Karpas-422 (cell line): ENCODE measurements around the gene RIN1. TPM values are rescaled to one million over a fixed set of nuclear protein-coding genes. Genes with fewer than 3 reads are reported as not detected.
"Not testable (repeated sequence)": the region's sequence is repeated elsewhere in the genome, so short reads cannot be mapped to it uniquely, and the experiment has no call there.

Experiments used
- DNase-seq: peaks from one replicate; pipeline ENCODE4 v3.0.0-alpha.2; 2015
- H2AFZ ChIP-seq: fragments of 200-600 bp; sonication (generic); 2 replicates; pipeline ENCODE4 v1.6.1; 2014; ENCODE audit warnings: antibody characterized with exemption, low read length, mixed read lengths
- H3K27ac ChIP-seq: fragments of 200-600 bp; sonication (generic); 2 replicates; pipeline ENCODE4 v1.5.1; 2014; ENCODE audit warnings: mild to moderate bottlenecking, low read length, moderate library complexity
- H3K27me3 ChIP-seq: fragments of 200-600 bp; sonication (generic); 2 replicates; pipeline ENCODE4 v1.6.1; 2014; ENCODE audit warnings: low read length, mixed read lengths
- H3K36me3 ChIP-seq: fragments of 200-600 bp; sonication (generic); 2 replicates; pipeline ENCODE4 v1.6.1; 2014; ENCODE audit warnings: low read length, mixed read lengths; ENCODE audit not compliant: insufficient read depth
- H3K4me1 ChIP-seq: fragments of 200-600 bp; sonication (generic); 2 replicates; pipeline ENCODE4 v1.6.1; 2014; ENCODE audit warnings: mild to moderate bottlenecking, low read length, mixed read lengths
- H3K4me2 ChIP-seq: fragments of 200-600 bp; sonication (generic); 2 replicates; pipeline ENCODE4 v1.6.1; 2014; ENCODE audit warnings: low read length, low read depth, mild to moderate bottlenecking; ENCODE audit not compliant: poor library complexity, severe bottlenecking
- H3K4me3 ChIP-seq: fragments of 200-600 bp; sonication (generic); 2 replicates; pipeline ENCODE4 v1.5.1; 2014; ENCODE audit warnings: mild to moderate bottlenecking, antibody characterized with exemption, low read length, mixed read lengths
- H3K79me2 ChIP-seq: fragments of 200-600 bp; sonication (generic); 2 replicates; pipeline ENCODE4 v1.6.1; 2014; ENCODE audit warnings: mild to moderate bottlenecking, low read length, mixed read lengths
- H3K9ac ChIP-seq: fragments of 200-600 bp; sonication (generic); 2 replicates; pipeline ENCODE4 v1.6.0; 2014; ENCODE audit warnings: low read length
- H3K9me2 ChIP-seq: fragments of 200-600 bp; sonication (generic), shearing (Covaris generic); replicated peaks from 2 replicates; pipeline ENCODE4 v1.6.0; 2014; ENCODE audit warnings: mild to moderate bottlenecking, low read length, moderate library complexity; ENCODE audit not compliant: insufficient read depth
- H3K9me3 ChIP-seq: fragments of 300-700, 200-600 bp; sonication (generic); 2 replicates; pipeline ENCODE4 v1.6.1; 2014; ENCODE audit warnings: low read length, mixed read lengths
- H4K20me1 ChIP-seq: fragments of 200-600 bp; sonication (generic); 2 replicates; pipeline ENCODE4 v1.6.1; 2014; ENCODE audit warnings: mild to moderate bottlenecking, antibody characterized with exemption, low read length, low read depth; ENCODE audit not compliant: insufficient read depth
- total RNA-seq: library from RNA; depleted of rRNA; stranded (reverse); fragments of >200 nt; shearing (Covaris generic); gene quantifications from 2 replicates; pipeline ENCODE4 v1.2.3, GENCODE V29; 2014; ENCODE audit warnings: low replicate concordance

RIN1 gene
- total RNA-seq, 1 experiment from 2014 or later: 0.78 TPM

- H3K27me3 ChIP-seq: no peaks in the 10 kb centered on the region
- H3K79me2 ChIP-seq: no peaks in the 10 kb centered on the region
- H3K36me3 ChIP-seq: no peaks in the 10 kb centered on the region
- H4K20me1 ChIP-seq: 0 out of 2 replicates have a peak, but pooled peaks cover 3% of the 10 kb centered on the region
- DNase-seq: no peak
- H3K9ac ChIP-seq: no peak overlapping the region
- H3K4me2 ChIP-seq: no peak overlapping the region
- no peak overlapping the region for H2AFZ ChIP-seq
- no peaks in the 10 kb centered on the region for H3K4me1 ChIP-seq
- no peak overlapping the region for H3K4me3 ChIP-seq
- no peak overlapping the region for H3K27ac ChIP-seq
- no peaks in the 10 kb centered on the region for H3K9me2 ChIP-seq
- no peaks in the 10 kb centered on the region for H3K9me3 ChIP-seq
Observed at GRCh38 chr11:66362481-66363147, 26.4 kb upstream of the RIN1 start.

- H3K4me3 ChIP-seq: no peak overlapping the region
- no peaks in the 10 kb centered on the region for H3K9me3 ChIP-seq
- H3K27ac ChIP-seq: no peak overlapping the region
- H3K27me3 ChIP-seq: no peaks in the 10 kb centered on the region
- 0 out of 2 replicates have a peak, but pooled peaks cover 3% of the 10 kb centered on the region for H4K20me1 ChIP-seq
- no peaks in the 10 kb centered on the region for H3K9me2 ChIP-seq
- H3K9ac ChIP-seq: no peak overlapping the region
- no peak for DNase-seq
- no peak overlapping the region for H3K4me2 ChIP-seq
- H3K36me3 ChIP-seq: no peaks in the 10 kb centered on the region
- no peak overlapping the region for H2AFZ ChIP-seq
- H3K4me1 ChIP-seq: no peaks in the 10 kb centered on the region
- no peaks in the 10 kb centered on the region for H3K79me2 ChIP-seq
Observed at GRCh38 chr11:66361502-66361941, 25.3 kb upstream of the RIN1 start.

- 0 out of 2 replicates have a peak, but pooled peaks cover 3% of the 10 kb centered on the region for H4K20me1 ChIP-seq
- no peak overlapping the region for H3K9ac ChIP-seq
- H3K4me1 ChIP-seq: no peaks in the 10 kb centered on the region
- H3K79me2 ChIP-seq: no peaks in the 10 kb centered on the region
- no peak overlapping the region for H2AFZ ChIP-seq
- no peak overlapping the region for H3K27ac ChIP-seq
- H3K4me3 ChIP-seq: no peak overlapping the region
- no peaks in the 10 kb centered on the region for H3K27me3 ChIP-seq
- no peaks in the 10 kb centered on the region for H3K36me3 ChIP-seq
- H3K4me2 ChIP-seq: no peak overlapping the region
- H3K9me3 ChIP-seq: no peaks in the 10 kb centered on the region
- DNase-seq: no peak
- H3K9me2 ChIP-seq: no peaks in the 10 kb centered on the region
Observed at GRCh38 chr11:66360406-66361073, 24.3 kb upstream of the RIN1 start.

- Histone ChIP-seq H4K20me1 (0 out of 2 replicates have a peak, but pooled peaks cover 3% of the 10 kb centered on the region), H3K9me3 (no peaks in the 10 kb centered on the region), H3K27ac (no peak overlapping the region), H3K36me3 (no peaks in the 10 kb centered on the region), H3K9me2 (no peaks in the 10 kb centered on the region), H3K4me1 (no peaks in the 10 kb centered on the region), H3K9ac (no peak overlapping the region), H3K27me3 (no peaks in the 10 kb centered on the region), H2AFZ (no peak overlapping the region), H3K79me2 (no peaks in the 10 kb centered on the region), H3K4me2 (no peak overlapping the region), H3K4me3 (no peak overlapping the region)
- DNase-seq: no peak
Observed at GRCh38 chr11:66359662-66360087, 23.4 kb upstream of the RIN1 start.

GRCh38 chr11:66350560-66351235 lies 14.5 kb upstream of the RIN1 start:
- not testable (repeated sequence) for H3K27me3 ChIP-seq, DNase-seq, H3K9me2 ChIP-seq, H4K20me1 ChIP-seq, H3K9ac ChIP-seq, H3K4me3 ChIP-seq, H3K27ac ChIP-seq, H3K36me3 ChIP-seq, H2AFZ ChIP-seq, H3K9me3 ChIP-seq, H3K4me2 ChIP-seq
- peaks cover 30% of the 10 kb centered on the region for H3K4me1 ChIP-seq
- peaks cover 31% of the 10 kb centered on the region for H3K79me2 ChIP-seq

- Histone ChIP-seq H3K27ac (no peak overlapping the region), H3K4me2 (peak overlapping the region; percentile 99), H3K79me2 (peaks cover 44% of the 10 kb centered on the region), H3K9ac (no peak overlapping the region), H2AFZ (no peak overlapping the region), H3K36me3 (peaks cover 1% of the 10 kb centered on the region; the same call in 1 of the 2 replicates), H3K4me1 (peaks cover 39% of the 10 kb centered on the region), H3K4me3 (no peak overlapping the region; the same call in 1 of the 2 replicates), H3K9me2 (no peaks in the 10 kb centered on the region), H4K20me1 (peaks cover 7% of the 10 kb centered on the region; the same call in 1 of the 2 replicates), H3K27me3 (no peaks in the 10 kb centered on the region), H3K9me3 (no peaks in the 10 kb centered on the region)
- no peak for DNase-seq
Observed at GRCh38 chr11:66349084-66349386, 12.8 kb upstream of the RIN1 start.

GRCh38 chr11:66347425-66348276 lies 11.4 kb upstream of the RIN1 start, which contains the start of gene B4GAT1:
B4GAT1 (minus strand) TSS chr11:66347629; CDS start chr11:66347545, 84 bp downstream.
- Histone ChIP-seq H3K9me3 (no peaks in the 10 kb centered on the region), H2AFZ (peak within 1 kb of the TSS; percentile 96; the same call in 1 of the 2 replicates), H3K4me1 (peaks cover 50% of the 10 kb centered on the region), H3K4me3 (peak within 1 kb of the TSS; percentile 99), H3K27me3 (no peaks in the 10 kb centered on the region), H3K9me2 (no peaks in the 10 kb centered on the region), H3K4me2 (peak within 1 kb of the TSS; percentile 99), H4K20me1 (peaks cover 16% of the 10 kb centered on the region; the same call in 1 of the 2 replicates), H3K36me3 (no peaks in the 10 kb centered on the region), H3K27ac (peak within 1 kb of the TSS; percentile 73), H3K79me2 (peaks cover 58% of the 10 kb centered on the region), H3K9ac (peak within 1 kb of the TSS; percentile 97)
- DNase-seq: peak; percentile 90
